CD4-positive, alpha-beta T cell (primary cell): Measurements from ENCODE around the gene PLCB3. TPM values are rescaled to one million over a fixed set of nuclear protein-coding genes. Genes with fewer than 3 reads are reported as not detected.
A peak's percentile ranks its signal among the peaks of the same experiment; 100 is the strongest.

Experiments
- ATAC-seq: fragments of 200-7000 bp; cut with Tn5 transposase; one replicate; pipeline ENCODE4 v1.10.0; 2022; ENCODE audit warnings: mild to moderate bottlenecking; ENCODE audit not compliant: poor library complexity
- CTCF ChIA-PET: fragments of 350-600 bp; sonication (Branson Sonifier 250); formaldehyde crosslinking; loops from one replicate; lab custom pipeline; 2021; ENCODE audit warnings: antibody characterized with exemption, inconsistent platforms; lab: Charles Lee
- POLR2A ChIA-PET: fragments of 350-600 bp; sonication (Branson Sonifier 250); formaldehyde crosslinking; loops from one replicate; lab custom pipeline; 2021; ENCODE audit warnings: antibody characterized with exemption, inconsistent platforms; lab: Charles Lee
- DNase-seq, 14 experiments: peaks; one replicate each; pipeline ENCODE4 v3.0.0-alpha.2; 2013 to 2020; ENCODE audit warnings: mixed read lengths in 2 of 14
- H3K27ac ChIP-seq, 2 donors: one replicate each; pipeline versions ENCODE4 v1.5.1 to v1.7.0; 2013; ENCODE audit warnings: low read length in 2 of 2, low read depth in 1 of 2, mild to moderate bottlenecking in 1 of 2
- H3K27me3 ChIP-seq, 2 experiments: 1 replicate in 1 of 2; 2 replicates in 1 of 2; pipeline versions ENCODE4 v1.6.1 to v1.7.0; 2013; ENCODE audit warnings: low read length in 2 of 2, control low read depth in 1 of 2, mild to moderate bottlenecking in 1 of 2, moderate library complexity in 1 of 2; ENCODE audit not compliant: insufficient read depth in 2 of 2, control insufficient read depth in 1 of 2
- H3K36me3 ChIP-seq: one replicate; pipeline ENCODE4 v1.6.1; 2013; ENCODE audit warnings: low read length, control low read depth; ENCODE audit not compliant: insufficient read depth
- H3K4me1 ChIP-seq: one replicate; pipeline ENCODE4 v1.6.1; 2013; ENCODE audit warnings: low read length, control low read depth; ENCODE audit not compliant: insufficient read depth
- H3K4me3 ChIP-seq: one replicate; pipeline ENCODE4 v1.5.1; 2013; ENCODE audit warnings: mild to moderate bottlenecking, low read length, moderate library complexity
- H3K9me3 ChIP-seq, 2 experiments: 1 replicate in 1 of 2; 2 replicates in 1 of 2; pipeline versions ENCODE4 v1.6.1 to v1.7.0; 2013; ENCODE audit warnings: low read length in 2 of 2, mild to moderate bottlenecking in 2 of 2, control low read depth in 1 of 2, moderate library complexity in 1 of 2; ENCODE audit not compliant: control insufficient read depth in 1 of 2, insufficient read depth in 1 of 2
- H3K27ac Mint-ChIP-seq: one replicate; pipeline ENCODE4 v1.8.0; 2020; ENCODE audit warnings: mixed read lengths
- H3K27me3 Mint-ChIP-seq: one replicate; pipeline ENCODE4 v1.8.0; 2021; ENCODE audit warnings: mixed read lengths
- H3K36me3 Mint-ChIP-seq: one replicate; pipeline ENCODE4 v1.8.0; 2021; ENCODE audit warnings: low read depth, mixed read lengths
- H3K4me1 Mint-ChIP-seq: one replicate; pipeline ENCODE4 v1.8.0; 2021; ENCODE audit warnings: low read depth, mixed read lengths
- H3K4me3 Mint-ChIP-seq: one replicate; pipeline ENCODE4 v1.8.0; 2020; ENCODE audit warnings: mild to moderate bottlenecking, mixed read lengths
- H3K9me3 Mint-ChIP-seq: one replicate; pipeline ENCODE4 v1.8.0; 2020; ENCODE audit warnings: mixed read lengths
- CTCF ChIP-seq: fragments of 200-600 bp; IDR thresholded peaks from one replicate; pipeline ENCODE4 v1.8.0; 2022; ENCODE audit warnings: antibody characterized with exemption, mild to moderate bottlenecking
- intact Hi-C, 2 experiments: fragments of 100-400 bp; cut with DNase I in 1 of 2; cut with micrococcal nuclease in 1 of 2; formaldehyde crosslinking; loops; one replicate each; pipeline versions ENCODE4 v1.15.1 to v1.9.0; 2023 to 2025; cut with DNase I, micrococcal nuclease
- total RNA-seq, 174 experiments: library from RNA in 2 of 174; stranded (reverse) in 2 of 174; gene quantifications; one replicate each; pipeline ENCODE4 v1.2.3 and lab custom pipeline; 2021 to 2026

The PLCB3 gene
- total RNA-seq, 2 experiments from 2014 or later = 2.5 to 2.7 TPM

- POLR2A ChIA-PET = no interaction called here
- Mint-ChIP-seq H3K27ac (peak overlapping the region; percentile 100), H3K9me3 (no peaks in the 10 kb centered on the region), H3K27me3 (no peaks in the 10 kb centered on the region), H3K4me3 (peak overlapping the region; percentile 54), H3K36me3 (peaks cover 30% of the 10 kb centered on the region), H3K4me1 (peaks cover 39% of the 10 kb centered on the region)
- Histone ChIP-seq H3K4me3 (no peak overlapping the region), H3K27me3 (no peaks in the 10 kb centered on the region), H3K27ac (peak overlapping the region in 1 of 2 donors; percentile 7), H3K4me1 (peaks cover 61% of the 10 kb centered on the region), H3K9me3 (no peaks in the 10 kb centered on the region), H3K36me3 (peaks cover 12% of the 10 kb centered on the region)
- DNase-seq (peak in 1 of 14 experiments; percentile 2), ATAC-seq (no peak)
- intact Hi-C loops = no loop called here
- no peak for TF ChIP-seq CTCF
- CTCF ChIA-PET = interaction anchor here (2.6 kb wide), 1 partner anchor 34 kb away, joined by 7 read pairs; no protein-coding TSS in a partner anchor
Observed at GRCh38 chr11:64238076-64238475, 13.3 kb upstream of the PLCB3 start.

- no peaks in the 10 kb centered on the region for H3K27me3 ChIP-seq
- DNase-seq = peak in 1 of 14 experiments; percentile 34
- no peak overlapping the region for H3K4me3 ChIP-seq
- Mint-ChIP-seq H3K4me3 (peak overlapping the region; percentile 51), H3K27ac (peak overlapping the region; percentile 100), H3K36me3 (peaks cover 36% of the 10 kb centered on the region), H3K9me3 (no peaks in the 10 kb centered on the region), H3K4me1 (peaks cover 39% of the 10 kb centered on the region), H3K27me3 (no peaks in the 10 kb centered on the region)
- intact Hi-C loops = no loop called here
- H3K4me1 ChIP-seq = peaks cover 59% of the 10 kb centered on the region
- H3K36me3 ChIP-seq = peaks cover 19% of the 10 kb centered on the region
- ChIA-PET POLR2A (interaction anchor here (0.6 to 5.5 kb wide), 4 partner anchors 9 to 572 kb away, joined by 3 to 69 read pairs (median 4); partner anchors contain the start of genes DNAJC4, PRDX5 and TRMT112), CTCF (interaction anchor here (1.2 kb wide), 1 partner anchor 66 kb away, joined by 3 read pairs; no protein-coding TSS in a partner anchor)
- H3K9me3 ChIP-seq = no peaks in the 10 kb centered on the region
- ATAC-seq = no peak
- no peak for TF ChIP-seq CTCF
- peak overlapping the region; percentile 7 to 29 for H3K27ac ChIP-seq
Observed at GRCh38 chr11:64238999-64239398, 12.3 kb upstream of the PLCB3 start.

DNA sequence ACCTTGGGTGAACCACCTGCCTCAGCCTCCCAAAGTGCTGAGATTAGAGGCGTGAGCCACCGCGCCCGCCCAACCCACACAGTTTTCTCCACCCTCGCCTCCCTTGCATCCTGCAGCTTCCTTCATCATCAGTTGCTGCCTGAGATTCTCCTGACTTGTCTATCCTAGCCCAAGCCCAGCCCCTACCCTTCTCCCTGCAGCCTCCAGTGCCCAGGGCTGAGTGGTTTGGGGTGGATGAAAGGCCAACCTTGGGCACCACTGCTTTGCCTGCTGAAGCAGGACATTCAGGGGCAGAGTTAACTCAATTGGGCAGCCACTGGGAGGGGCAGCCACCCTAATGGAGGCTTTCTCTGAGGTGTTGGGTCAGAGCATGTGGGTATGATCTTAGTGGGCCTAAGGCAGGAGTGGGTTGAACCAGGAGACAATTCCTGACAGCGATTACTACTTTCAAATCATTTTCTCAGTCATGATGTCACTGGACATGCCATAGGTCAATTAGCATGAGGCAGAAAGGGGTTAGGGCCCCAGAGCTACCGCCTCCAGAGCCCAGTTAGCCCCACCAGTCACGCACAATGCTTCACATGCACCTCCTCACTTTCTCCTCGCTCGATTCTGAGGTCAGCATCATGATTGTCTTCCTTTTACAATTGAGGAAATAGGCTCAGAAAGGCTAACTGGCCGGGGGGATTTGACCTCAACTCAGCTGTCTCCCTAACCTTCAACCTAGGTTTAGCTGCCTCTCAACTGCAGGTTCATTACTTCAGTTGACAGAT lies 11.5 kb upstream of the PLCB3 start:
- POLR2A ChIA-PET = interaction anchor here (0.6 to 5.5 kb wide), 6 partner anchors 10 to 78 kb away, joined by 3 to 69 read pairs (median 15); partner anchors contain the start of genes DNAJC4, FERMT3, PRDX5 and STIP1
- Mint-ChIP-seq H3K9me3 (no peaks in the 10 kb centered on the region), H3K27ac (peak overlapping the region; percentile 100), H3K27me3 (no peaks in the 10 kb centered on the region), H3K4me1 (peaks cover 39% of the 10 kb centered on the region), H3K36me3 (peaks cover 36% of the 10 kb centered on the region), H3K4me3 (peak overlapping the region; percentile 98)
- ATAC-seq (no peak), DNase-seq (peak in 3 of 14 experiments; percentile 40 to 81 (median 69))
- no peaks in the 10 kb centered on the region for H3K9me3 ChIP-seq
- H3K4me3 ChIP-seq = peak overlapping the region; percentile 80
- no peaks in the 10 kb centered on the region for H3K27me3 ChIP-seq
- peaks cover 22% of the 10 kb centered on the region for H3K36me3 ChIP-seq
- TF ChIP-seq CTCF = no peak
- intact Hi-C loops = loop anchor here (2.0 to 5.0 kb wide), 4 partner anchors 13 to 65 kb away; partner anchors contain the start of genes FERMT3 (in 2 of the 2), BAD (in 1 of the 2), ESRRA (in 1 of the 2) and GPR137 (in 1 of the 2)
- H3K4me1 ChIP-seq = peaks cover 59% of the 10 kb centered on the region
- peak overlapping the region; percentile 97 to 100 for H3K27ac ChIP-seq
- CTCF ChIA-PET = interaction anchor here (1.0 to 1.9 kb wide), 4 partner anchors 8 to 102 kb away, joined by 3 to 10 read pairs (median 3); partner anchors contain the start of gene PLCB3
